ENCODE measurements around the gene C11orf68.
A peak's percentile ranks its signal among the peaks of the same experiment; 100 is the strongest.
"Not testable (repeated sequence)": the region's sequence is repeated elsewhere in the genome, so short reads cannot be mapped to it uniquely, and the experiment has no call there.

Gene C11orf68

GRCh38 chr11:65918211-65919140, at the start of gene C11orf68:
C11orf68 (minus strand) TSS chr11:65919062; CDS start chr11:65919031, 31 bp downstream.
- no peak for DNase-seq

- no peak for DNase-seq
Measured at GRCh38 chr11:65967329-65967934, 48.6 kb upstream of the C11orf68 start.

GRCh38 chr11:65965986-65966762, 47.3 kb upstream of the C11orf68 start:
- DNase-seq, result no peak

GRCh38 chr11:65964906-65965305, 46.0 kb upstream of the C11orf68 start:
- no peak for DNase-seq

- DNase-seq, result no peak
Measured at GRCh38 chr11:65962141-65962564, 43.3 kb upstream of the C11orf68 start.

GRCh38 chr11:65961267-65962140, 42.6 kb upstream of the C11orf68 start, which contains the start of gene SART1:
SART1 (plus strand) TSS chr11:65961734; CDS start chr11:65961781, 47 bp downstream.
- peak; percentile 89 for DNase-seq

- no peak for DNase-seq
Measured at GRCh38 chr11:65960824-65961266, 42.0 kb upstream of the C11orf68 start.

GRCh38 chr11:65958774-65959420, 40.0 kb upstream of the C11orf68 start:
- no peak for DNase-seq

GRCh38 chr11:65958291-65958690, 39.4 kb upstream of the C11orf68 start:
- no peak for DNase-seq

- no peak for DNase-seq
Measured at GRCh38 chr11:65954771-65955170, 35.9 kb upstream of the C11orf68 start.

GRCh38 chr11:65953471-65953870, 34.6 kb upstream of the C11orf68 start:
- DNase-seq, result no peak

- peak; percentile 20 for DNase-seq
Measured at GRCh38 chr11:65952052-65952521, 33.2 kb upstream of the C11orf68 start.

GRCh38 chr11:65951641-65952040, 32.8 kb upstream of the C11orf68 start:
- DNase-seq, result not testable (repeated sequence)

GRCh38 chr11:65950711-65951110, 31.8 kb upstream of the C11orf68 start:
- not testable (repeated sequence) for DNase-seq

- DNase-seq, result no peak
Measured at GRCh38 chr11:65947603-65948125, 28.8 kb upstream of the C11orf68 start.

GRCh38 chr11:65947133-65947532, 28.3 kb upstream of the C11orf68 start:
- no peak for DNase-seq

GRCh38 chr11:65946655-65947054, 27.8 kb upstream of the C11orf68 start:
- DNase-seq, result no peak

GRCh38 chr11:65945941-65946558, 27.2 kb upstream of the C11orf68 start:
- no peak for DNase-seq

- no peak for DNase-seq
Measured at GRCh38 chr11:65945430-65945911, 26.6 kb upstream of the C11orf68 start, which contains the start of gene TSGA10IP. TSGA10IP (plus strand) TSS chr11:65945480; CDS start chr11:65945676, 196 bp downstream.

- DNase-seq, result no peak
Measured at GRCh38 chr11:65944767-65945166, 25.9 kb upstream of the C11orf68 start.

Measured in NCI-H1694 (cell line).